CD14-positive monocyte (primary cell): ENCODE measurements around the gene RSPH1. TPM values are rescaled to one million over a fixed set of nuclear protein-coding genes. Genes with fewer than 3 reads are reported as not detected.
A peak's percentile ranks its signal among the peaks of the same experiment; 100 is the strongest.

Experiments
- DNase-seq, 3 donors: peaks; one replicate each; pipeline ENCODE4 v3.0.0-alpha.2; 2011 to 2022
- H2AFZ ChIP-seq: 2 replicates; pipeline ENCODE4 v1.6.0; 2012; ENCODE audit warnings: mild to moderate bottlenecking, low read depth, low read length, inconsistent platforms; ENCODE audit not compliant: insufficient read depth, poor library complexity, severe bottlenecking
- H3K27ac ChIP-seq, 2 donors: 1 replicate in 1 of 2; 2 replicates in 1 of 2; pipeline ENCODE4 v1.5.1; 2012 to 2013; ENCODE audit warnings: low read length in 2 of 2, control low read depth in 1 of 2, inconsistent platforms in 1 of 2, low read depth in 1 of 2, mild to moderate bottlenecking in 1 of 2
- H3K27me3 ChIP-seq, 2 donors: one replicate each; pipeline versions ENCODE4 v1.6.0 to v1.6.1; 2011 to 2013; ENCODE audit warnings: low read length in 2 of 2; ENCODE audit not compliant: control insufficient read depth in 2 of 2, insufficient read depth in 2 of 2
- H3K36me3 ChIP-seq, 2 donors: replicated peaks in 1 of 2; 1 replicate in 1 of 2; 2 replicates in 1 of 2; pipeline versions ENCODE4 v1.5.1 to v1.6.1; 2012 to 2013; ENCODE audit warnings: low read length in 2 of 2, control low read depth in 1 of 2, inconsistent platforms in 1 of 2, mild to moderate bottlenecking in 1 of 2; ENCODE audit not compliant: insufficient read depth in 2 of 2, control insufficient read depth in 1 of 2
- H3K4me1 ChIP-seq, 2 donors: 1 replicate in 1 of 2; 2 replicates in 1 of 2; pipeline versions ENCODE4 v1.5.1 to v1.6.1; 2012 to 2013; ENCODE audit warnings: low read length in 2 of 2, control low read depth in 1 of 2, inconsistent platforms in 1 of 2, mild to moderate bottlenecking in 1 of 2, moderate library complexity in 1 of 2; ENCODE audit not compliant: insufficient read depth in 2 of 2, control insufficient read depth in 1 of 2
- H3K4me2 ChIP-seq: replicated peaks from 2 replicates; pipeline ENCODE3; 2012; ENCODE audit warnings: low read length, moderate library complexity, mild to moderate bottlenecking; ENCODE audit not compliant: poor library complexity, severe bottlenecking; ENCODE audit errors: extremely low read depth
- H3K4me3 ChIP-seq, 3 experiments: fragments of 200-600 bp in 1 of 3; sonication (generic) in 1 of 3; replicated peaks in 1 of 3; 1 replicate in 2 of 3; 2 replicates in 1 of 3; pipeline ENCODE4 v1.5.1; 2011 to 2013; ENCODE audit warnings: low read length in 3 of 3, mild to moderate bottlenecking in 3 of 3, control low read depth in 2 of 3, low read depth in 2 of 3, inconsistent platforms in 1 of 3, moderate library complexity in 1 of 3
- H3K79me2 ChIP-seq: 2 replicates; pipeline ENCODE4 v1.6.0; 2012; ENCODE audit warnings: mild to moderate bottlenecking, control low read depth, inconsistent platforms, low read length, moderate library complexity; ENCODE audit not compliant: insufficient read depth
- H3K9ac ChIP-seq: 2 replicates; pipeline ENCODE4 v1.6.0; 2017; ENCODE audit warnings: low read length, mild to moderate bottlenecking; ENCODE audit not compliant: insufficient read depth, poor library complexity, severe bottlenecking
- H3K9me3 ChIP-seq, 2 donors: replicated peaks in 1 of 2; 1 replicate in 1 of 2; 2 replicates in 1 of 2; pipeline versions ENCODE4 v1.5.1 to v1.6.1; 2012 to 2013; ENCODE audit warnings: low read length in 2 of 2, control low read depth in 1 of 2; ENCODE audit not compliant: control insufficient read depth in 1 of 2, insufficient read depth in 1 of 2
- H4K20me1 ChIP-seq: 2 replicates; pipeline ENCODE4 v1.6.0; 2012; ENCODE audit warnings: mild to moderate bottlenecking, low read length, control low read depth, moderate library complexity; ENCODE audit not compliant: insufficient read depth
- H3K27ac Mint-ChIP-seq, 7 donors: one replicate each; pipeline ENCODE4 v1.8.0; 2020; ENCODE audit warnings: mild to moderate bottlenecking in 7 of 7, mixed read lengths in 7 of 7, moderate library complexity in 6 of 7, inconsistent platforms in 2 of 7
- H3K27me3 Mint-ChIP-seq, 3 donors: one replicate each; pipeline ENCODE4 v1.8.0; 2021 to 2022; ENCODE audit warnings: low read depth in 3 of 3, mild to moderate bottlenecking in 3 of 3, mixed read lengths in 3 of 3, moderate library complexity in 3 of 3, inconsistent platforms in 1 of 3
- H3K36me3 Mint-ChIP-seq, 2 donors: one replicate each; pipeline ENCODE4 v1.8.0; 2020; ENCODE audit warnings: mixed read lengths in 2 of 2, inconsistent platforms in 1 of 2, mild to moderate bottlenecking in 1 of 2
- H3K4me1 Mint-ChIP-seq: one replicate; pipeline ENCODE4 v1.8.0; 2020; ENCODE audit warnings: mild to moderate bottlenecking, mixed read lengths
- H3K4me3 Mint-ChIP-seq, 2 donors: one replicate each; pipeline ENCODE4 v1.8.0; 2020; ENCODE audit warnings: mild to moderate bottlenecking in 2 of 2, mixed read lengths in 2 of 2, moderate library complexity in 1 of 2
- H3K9me3 Mint-ChIP-seq, 7 donors: one replicate each; pipeline ENCODE4 v1.8.0; 2020 to 2022; ENCODE audit warnings: mixed read lengths in 7 of 7, mild to moderate bottlenecking in 6 of 7, moderate library complexity in 6 of 7, inconsistent platforms in 2 of 7
- CTCF ChIP-seq: fragments of 200-600 bp; IDR thresholded peaks from one replicate; pipeline ENCODE4 v1.8.0; 2022; ENCODE audit warnings: antibody characterized with exemption, mild to moderate bottlenecking
- WGBS: methylation state at CpG from one replicate; pipeline ENCODE4 v1.1.5; 2013; ENCODE audit warnings: missing lambda C conversion rate; ENCODE audit not compliant: insufficient coverage; 5-methylcytosine and 5-hydroxymethylcytosine counted together
- intact Hi-C, 2 donors: fragments of 100-400 bp; cut with micrococcal nuclease; formaldehyde crosslinking; loops; one replicate each; pipeline versions ENCODE4 v1.15.0 to v1.15.1; 2023
- polyA plus RNA-seq, 3 donors: library from polyadenylated mRNA; depleted of rRNA in 1 of 3; unstranded in 2 of 3; stranded (reverse) in 1 of 3; fragments of 300-500 nt in 2 of 3; fragments of >200 nt in 1 of 3; fragmentation: Illumina TruSeq in 2 of 3; gene quantifications; 1 replicate in 2 of 3; 2 replicates in 1 of 3; pipeline ENCODE4 v1.2.3, GENCODE V29; 2012 to 2021

The RSPH1 gene
- polyA plus RNA-seq, 3 donors: 0.03 TPM; not detected in 2

- Histone ChIP-seq H3K27ac (peak overlapping the region in 1 of 2 donors; percentile 45), H3K27me3 (no peaks in the 10 kb centered on the region), H3K9ac (no peak overlapping the region), H3K79me2 (no peaks in the 10 kb centered on the region), H4K20me1 (no peaks in the 10 kb centered on the region), H3K4me2 (peak overlapping the region; percentile 68), H2AFZ (peak overlapping the region; percentile 71), H3K9me3 (no peaks in the 10 kb centered on the region), H3K4me1 (peaks cover 25 to 31% of the 10 kb centered on the region in 2 donors), H3K4me3 (peak overlapping the region in 1 of 3 experiments; percentile 59), H3K36me3 (peaks cover 12 to 58% of the 10 kb centered on the region in 2 donors)
- WGBS: 19% methylated on average over 22 of the region's 28 CpGs
- DNase-seq: peak; percentile 47 to 66 (median 56)
- Mint-ChIP-seq H3K36me3 (peaks cover 47 to 48% of the 10 kb centered on the region in 2 donors), H3K27ac (peak overlapping the region; percentile 22 to 85 (median 66)), H3K4me1 (peaks cover 32% of the 10 kb centered on the region), H3K27me3 (peaks cover 0 to 3% (median 0%) of the 10 kb centered on the region in 3 donors), H3K9me3 (peaks cover 0 to 2% (median 0%) of the 10 kb centered on the region in 7 donors), H3K4me3 (peak overlapping the region; percentile 72 to 92)
- intact Hi-C loops: loop anchor here in 1 of 2 donors (5.0 kb wide), 1 partner anchor 37 kb away; the partner anchor contains the start of gene RSPH1
- TF ChIP-seq CTCF: no peak
Measured at GRCh38 chr21:42534421-42535378, 38.7 kb upstream of the RSPH1 start.

- Mint-ChIP-seq H3K27me3 (peaks cover 0 to 3% (median 0%) of the 10 kb centered on the region in 3 donors), H3K9me3 (peaks cover 0 to 2% (median 0%) of the 10 kb centered on the region in 7 donors), H3K4me3 (peak overlapping the region; percentile 72 to 92), H3K4me1 (peaks cover 32% of the 10 kb centered on the region), H3K27ac (peak overlapping the region in 2 of 7 donors; percentile 82 to 85), H3K36me3 (peaks cover 47 to 48% of the 10 kb centered on the region in 2 donors)
- Histone ChIP-seq H3K4me3 (peak overlapping the region in 1 of 3 experiments; percentile 59), H3K27me3 (no peaks in the 10 kb centered on the region), H3K4me2 (peak overlapping the region; percentile 68), H3K4me1 (peaks cover 25 to 31% of the 10 kb centered on the region in 2 donors), H3K9ac (peak overlapping the region; percentile 28), H3K9me3 (no peaks in the 10 kb centered on the region), H3K36me3 (peaks cover 12 to 56% of the 10 kb centered on the region in 2 donors), H3K27ac (peak overlapping the region in 1 of 2 donors; percentile 45), H4K20me1 (no peaks in the 10 kb centered on the region), H3K79me2 (no peaks in the 10 kb centered on the region), H2AFZ (peak overlapping the region; percentile 71)
- 100% methylated on average over 1 of the region's 4 CpGs for WGBS
- intact Hi-C loops: loop anchor here in 1 of 2 donors (5.0 kb wide), 1 partner anchor 37 kb away; the partner anchor contains the start of gene RSPH1
- TF ChIP-seq CTCF: no peak
- DNase-seq: no peak
Measured at GRCh38 chr21:42533963-42534355, 37.9 kb upstream of the RSPH1 start.
